ENCODE data around the gene RUNDC3A.
A peak's percentile ranks its signal among the peaks of the same experiment; 100 is the strongest.

RUNDC3A gene

GRCh38 chr17:44345454-44346026 is 37.1 kb downstream of the RUNDC3A start (continued):
- TF ChIP-seq ZNF302 (tag by site-specific recombination; IDR thresholded peaks at IDR 0.05; ENCODE audit: low read depth) (no peak), ZNF514 (tag by site-specific recombination; IDR thresholded peaks at IDR 0.05) (no peak), ZEB2 (tag by site-specific recombination; IDR thresholded peaks at IDR 0.05) (no peak), ZNF645 (tag by site-specific recombination; IDR thresholded peaks at IDR 0.05) (no peak), SCRT2 (tag by site-specific recombination; IDR thresholded peaks at IDR 0.05) (no peak), RBAK (tag by site-specific recombination; IDR thresholded peaks at IDR 0.05) (no peak), WT1 (tag by site-specific recombination; IDR thresholded peaks at IDR 0.05) (no peak), ZNF138 (tag by site-specific recombination; IDR thresholded peaks at IDR 0.05; ENCODE audit: borderline replicate concordance) (no peak), ZNF600 (tag by site-specific recombination; IDR thresholded peaks at IDR 0.05) (peak; percentile 38; the same call in 1 of the 2 replicates), ZNF23 (tag by site-specific recombination; IDR thresholded peaks at IDR 0.05; ENCODE audit: borderline replicate concordance) (no peak), KLF7 (tag by site-specific recombination; IDR thresholded peaks at IDR 0.05; ENCODE audit: borderline replicate concordance) (no peak), KLF9 (tag by site-specific recombination; IDR thresholded peaks at IDR 0.05; ENCODE audit: low read depth) (no peak), ZNF677 (tag by site-specific recombination; IDR thresholded peaks at IDR 0.05) (no peak), ZNF626 (tag by site-specific recombination; IDR thresholded peaks at IDR 0.05) (no peak), ZBTB21 (tag by site-specific recombination; IDR thresholded peaks at IDR 0.05) (no peak), ZNF660 (tag by site-specific recombination; IDR thresholded peaks at IDR 0.05) (peak; percentile 32; the same call in 1 of the 2 replicates), IKZF3 (tag by site-specific recombination; IDR thresholded peaks at IDR 0.05) (peak; percentile 80), FEZF1 (tag by site-specific recombination; IDR thresholded peaks at IDR 0.05) (peak; percentile 50), GLIS1 (tag by site-specific recombination; IDR thresholded peaks at IDR 0.05) (0 out of 2 replicates have a peak, but pooled peaks have one; percentile 4), PATZ1 (tag by site-specific recombination; IDR thresholded peaks at IDR 0.05) (0 out of 2 replicates have a peak, but pooled peaks have one; percentile 0), ZNF366 (tag by site-specific recombination; conservative IDR thresholded peaks at IDR 0.05) (0 out of 2 replicates have a peak, but pooled peaks have one; percentile 7), SP7 (tag by site-specific recombination; IDR thresholded peaks at IDR 0.05) (no peak; the same call in 1 of the 2 replicates), SP3 (tag by site-specific recombination; IDR thresholded peaks at IDR 0.05) (no peak), SP2 (tag by site-specific recombination; IDR thresholded peaks at IDR 0.05) (peak; percentile 6; the same call in 1 of the 2 replicates), ZNF140 (tag by site-specific recombination; IDR thresholded peaks at IDR 0.05) (no peak), ZNF791 (tag by site-specific recombination; IDR thresholded peaks at IDR 0.05) (0 out of 2 replicates have a peak, but pooled peaks have one; percentile 12), ZNF280C (tag by site-specific recombination; IDR thresholded peaks at IDR 0.05) (no peak), ZFP3 (tag by site-specific recombination; IDR thresholded peaks at IDR 0.05; ENCODE audit: low read depth) (no peak), ZNF184 (tag by site-specific recombination; IDR thresholded peaks at IDR 0.05) (no peak)
- TF ChIP-seq, protein P1, sequence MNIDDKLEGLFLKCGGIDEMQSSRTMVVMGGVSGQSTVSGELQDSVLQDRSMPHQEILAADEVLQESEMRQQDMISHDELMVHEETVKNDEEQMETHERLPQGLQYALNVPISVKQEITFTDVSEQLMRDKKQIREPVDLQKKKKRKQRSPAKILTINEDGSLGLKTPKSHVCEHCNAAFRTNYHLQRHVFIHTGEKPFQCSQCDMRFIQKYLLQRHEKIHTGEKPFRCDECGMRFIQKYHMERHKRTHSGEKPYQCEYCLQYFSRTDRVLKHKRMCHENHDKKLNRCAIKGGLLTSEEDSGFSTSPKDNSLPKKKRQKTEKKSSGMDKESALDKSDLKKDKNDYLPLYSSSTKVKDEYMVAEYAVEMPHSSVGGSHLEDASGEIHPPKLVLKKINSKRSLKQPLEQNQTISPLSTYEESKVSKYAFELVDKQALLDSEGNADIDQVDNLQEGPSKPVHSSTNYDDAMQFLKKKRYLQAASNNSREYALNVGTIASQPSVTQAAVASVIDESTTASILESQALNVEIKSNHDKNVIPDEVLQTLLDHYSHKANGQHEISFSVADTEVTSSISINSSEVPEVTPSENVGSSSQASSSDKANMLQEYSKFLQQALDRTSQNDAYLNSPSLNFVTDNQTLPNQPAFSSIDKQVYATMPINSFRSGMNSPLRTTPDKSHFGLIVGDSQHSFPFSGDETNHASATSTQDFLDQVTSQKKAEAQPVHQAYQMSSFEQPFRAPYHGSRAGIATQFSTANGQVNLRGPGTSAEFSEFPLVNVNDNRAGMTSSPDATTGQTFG (tag by site-specific recombination; IDR thresholded peaks at IDR 0.05; ENCODE audit: borderline replicate concordance), result no peak
- TF ChIP-seq, protein P2, sequence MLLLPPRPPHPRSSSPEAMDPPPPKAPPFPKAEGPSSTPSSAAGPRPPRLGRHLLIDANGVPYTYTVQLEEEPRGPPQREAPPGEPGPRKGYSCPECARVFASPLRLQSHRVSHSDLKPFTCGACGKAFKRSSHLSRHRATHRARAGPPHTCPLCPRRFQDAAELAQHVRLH (tag by site-specific recombination; IDR thresholded peaks at IDR 0.05), result no peak
- TF ChIP-seq, protein P3, sequence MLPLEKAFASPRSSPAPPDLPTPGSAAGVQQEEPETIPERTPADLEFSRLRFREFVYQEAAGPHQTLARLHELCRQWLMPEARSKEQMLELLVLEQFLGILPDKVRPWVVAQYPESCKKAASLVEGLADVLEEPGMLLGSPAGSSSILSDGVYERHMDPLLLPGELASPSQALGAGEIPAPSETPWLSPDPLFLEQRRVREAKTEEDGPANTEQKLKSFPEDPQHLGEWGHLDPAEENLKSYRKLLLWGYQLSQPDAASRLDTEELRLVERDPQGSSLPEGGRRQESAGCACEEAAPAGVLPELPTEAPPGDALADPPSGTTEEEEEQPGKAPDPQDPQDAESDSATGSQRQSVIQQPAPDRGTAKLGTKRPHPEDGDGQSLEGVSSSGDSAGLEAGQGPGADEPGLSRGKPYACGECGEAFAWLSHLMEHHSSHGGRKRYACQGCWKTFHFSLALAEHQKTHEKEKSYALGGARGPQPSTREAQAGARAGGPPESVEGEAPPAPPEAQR (tag by site-specific recombination; IDR thresholded peaks at IDR 0.05), result no peak
